Vagina (tissue), 2 donors: Measurements from ENCODE around the gene AGPAT3.

Experiments used
- POLR2AphosphoS5 ChIP-seq, 2 donors: sonication (generic); formaldehyde crosslinking; IDR thresholded peaks; one replicate each; pipeline ENCODE4 v1.9.0; 2017; ENCODE audit warnings: antibody characterized with exemption in 2 of 2, mild to moderate bottlenecking in 2 of 2, low read depth in 1 of 2; ENCODE audit not compliant: insufficient read depth in 1 of 2
- TF ChIP-seq, protein P1 (sequence below), 3 experiments: fragments of 450-650 bp in 2 of 3; fragments of 200-600 bp in 1 of 3; sonication (generic) in 1 of 3; IDR thresholded peaks; one replicate each; pipeline ENCODE4 v1.5.1; 2017 to 2019; ENCODE audit warnings: antibody characterized with exemption in 3 of 3, mild to moderate bottlenecking in 2 of 3, moderate library complexity in 2 of 3

DNA sequence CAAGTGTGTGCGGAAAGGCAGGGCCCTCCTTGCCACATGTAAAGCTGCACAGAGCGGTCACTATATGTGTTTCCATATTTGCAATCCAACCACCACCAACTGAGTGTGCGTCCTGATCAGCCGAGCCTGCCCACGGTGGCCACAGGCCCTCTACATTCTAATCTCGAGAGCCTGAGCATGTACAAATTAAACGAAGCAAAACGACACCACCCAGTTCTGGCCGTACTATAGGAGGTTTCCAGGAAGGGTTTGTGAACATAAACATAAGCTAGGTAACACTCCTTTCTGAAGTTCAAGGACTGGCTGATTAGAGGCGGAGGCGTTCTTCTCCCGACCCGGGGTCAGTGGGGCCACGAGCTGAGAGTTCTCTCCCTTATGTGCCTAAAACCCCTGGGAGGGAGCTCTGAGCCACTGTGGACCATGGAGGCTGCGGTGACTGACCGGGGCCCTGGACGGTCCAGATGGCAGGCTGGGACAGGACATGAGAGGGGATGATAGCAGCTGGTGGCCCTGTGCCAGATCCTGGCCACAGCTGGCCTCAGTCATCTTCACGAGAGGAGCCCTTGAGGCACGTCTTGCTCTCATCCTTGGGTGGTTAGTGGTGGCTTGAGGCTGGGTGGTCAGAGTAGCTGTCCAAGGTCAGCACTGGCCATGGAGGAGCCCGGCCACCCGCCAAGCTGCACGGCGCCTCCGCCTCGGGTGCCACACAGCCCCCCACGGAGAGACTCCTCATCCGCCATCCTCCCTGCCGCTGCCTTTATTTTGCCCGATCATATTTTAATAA, 108.0 kb downstream of the AGPAT3 start:
- no peak for TF ChIP-seq POLR2AphosphoS5 (IDR thresholded peaks at IDR 0.05; ENCODE audit: insufficient read depth in 1 of 2, low read depth in 1 of 2)
- TF ChIP-seq, protein P1, sequence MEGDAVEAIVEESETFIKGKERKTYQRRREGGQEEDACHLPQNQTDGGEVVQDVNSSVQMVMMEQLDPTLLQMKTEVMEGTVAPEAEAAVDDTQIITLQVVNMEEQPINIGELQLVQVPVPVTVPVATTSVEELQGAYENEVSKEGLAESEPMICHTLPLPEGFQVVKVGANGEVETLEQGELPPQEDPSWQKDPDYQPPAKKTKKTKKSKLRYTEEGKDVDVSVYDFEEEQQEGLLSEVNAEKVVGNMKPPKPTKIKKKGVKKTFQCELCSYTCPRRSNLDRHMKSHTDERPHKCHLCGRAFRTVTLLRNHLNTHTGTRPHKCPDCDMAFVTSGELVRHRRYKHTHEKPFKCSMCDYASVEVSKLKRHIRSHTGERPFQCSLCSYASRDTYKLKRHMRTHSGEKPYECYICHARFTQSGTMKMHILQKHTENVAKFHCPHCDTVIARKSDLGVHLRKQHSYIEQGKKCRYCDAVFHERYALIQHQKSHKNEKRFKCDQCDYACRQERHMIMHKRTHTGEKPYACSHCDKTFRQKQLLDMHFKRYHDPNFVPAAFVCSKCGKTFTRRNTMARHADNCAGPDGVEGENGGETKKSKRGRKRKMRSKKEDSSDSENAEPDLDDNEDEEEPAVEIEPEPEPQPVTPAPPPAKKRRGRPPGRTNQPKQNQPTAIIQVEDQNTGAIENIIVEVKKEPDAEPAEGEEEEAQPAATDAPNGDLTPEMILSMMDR (IDR thresholded peaks at IDR 0.05), result no peak
